ENCODE measurements around the gene ATP6V1C2. TPM values are rescaled to one million over a fixed set of nuclear protein-coding genes. Genes with fewer than 3 reads are reported as not detected.

ATP6V1C2 gene
- polyA plus RNA-seq, 1 donor from 2014 or later: not detected

- H3K27me3 ChIP-seq (ENCODE audit: insufficient read depth, low read depth, low read length): no peaks in the 10 kb centered on the region
- H3K36me3 ChIP-seq (ENCODE audit: insufficient read depth, low read length): no peaks in the 10 kb centered on the region
- no peak overlapping the region for H3K9ac ChIP-seq (ENCODE audit: low read length)
- H3K4me3 ChIP-seq (ENCODE audit: low read length): no peak overlapping the region
- H2AFZ ChIP-seq (ENCODE audit: low read depth, low read length): no peak overlapping the region
- no peak overlapping the region for H3K27ac ChIP-seq (ENCODE audit: low read length)
- no peak overlapping the region for H3K4me2 ChIP-seq (ENCODE audit: low read length)
- no peaks in the 10 kb centered on the region for H3K9me2 ChIP-seq (ENCODE audit: insufficient read depth, low read length)
- no peaks in the 10 kb centered on the region for H3K79me2 ChIP-seq (replicated peaks; ENCODE audit: insufficient read depth, low read length)
- H3F3A ChIP-seq (ENCODE audit: insufficient read depth, low read length, poor library complexity, severe bottlenecking): no peaks in the 10 kb centered on the region
- H3K9me3 ChIP-seq (ENCODE audit: low read length): no peaks in the 10 kb centered on the region
- no peaks in the 10 kb centered on the region for H4K20me1 ChIP-seq (ENCODE audit: insufficient read depth)
- TF ChIP-seq MXI1 (conservative IDR thresholded peaks at IDR 0.05; ENCODE audit: poor library complexity, severe bottlenecking) (no peak), CTCF (IDR thresholded peaks at IDR 0.05; ENCODE audit: poor library complexity, severe bottlenecking) (no peak), RAD21 (conservative IDR thresholded peaks at IDR 0.05) (no peak), EZH2 (IDR thresholded peaks at IDR 0.05; ENCODE audit: borderline replicate concordance, insufficient read depth, low read length, poor library complexity, severe bottlenecking) (no peak), TAF1 (IDR thresholded peaks at IDR 0.05; ENCODE audit: low read depth) (no peak), POLR2AphosphoS5 (IDR thresholded peaks at IDR 0.05) (no peak), SMC3 (conservative IDR thresholded peaks at IDR 0.05; ENCODE audit: poor library complexity) (no peak), EP300 (conservative IDR thresholded peaks at IDR 0.05; ENCODE audit: poor library complexity, severe bottlenecking) (no peak), REST (IDR thresholded peaks at IDR 0.05; ENCODE audit: borderline replicate concordance) (no peak)
Observed at GRCh38 chr2:10824191-10824590, 102.8 kb downstream of the ATP6V1C2 start.

- Histone ChIP-seq H3K79me2 (replicated peaks; ENCODE audit: insufficient read depth, low read length) (no peaks in the 10 kb centered on the region), H3K36me3 (ENCODE audit: insufficient read depth, low read length) (no peaks in the 10 kb centered on the region), H3K4me2 (ENCODE audit: low read length) (no peak overlapping the region), H3K27ac (ENCODE audit: low read length) (no peak overlapping the region), H2AFZ (ENCODE audit: low read depth, low read length) (no peak overlapping the region), H3K9me3 (ENCODE audit: low read length) (no peaks in the 10 kb centered on the region), H4K20me1 (ENCODE audit: insufficient read depth) (no peaks in the 10 kb centered on the region), H3K9me2 (ENCODE audit: insufficient read depth, low read length) (no peaks in the 10 kb centered on the region), H3K4me3 (ENCODE audit: low read length) (no peak overlapping the region), H3K27me3 (ENCODE audit: insufficient read depth, low read depth, low read length) (no peaks in the 10 kb centered on the region), H3F3A (ENCODE audit: insufficient read depth, low read length, poor library complexity, severe bottlenecking) (no peaks in the 10 kb centered on the region), H3K9ac (ENCODE audit: low read length) (no peak overlapping the region)
- TF ChIP-seq EZH2 (IDR thresholded peaks at IDR 0.05; ENCODE audit: borderline replicate concordance, insufficient read depth, low read length, poor library complexity, severe bottlenecking) (no peak), POLR2AphosphoS5 (IDR thresholded peaks at IDR 0.05) (no peak), TAF1 (IDR thresholded peaks at IDR 0.05; ENCODE audit: low read depth) (no peak), EP300 (conservative IDR thresholded peaks at IDR 0.05; ENCODE audit: poor library complexity, severe bottlenecking) (no peak), REST (IDR thresholded peaks at IDR 0.05; ENCODE audit: borderline replicate concordance) (no peak)
Observed at GRCh38 chr2:10826026-10826425, 104.6 kb downstream of the ATP6V1C2 start.

Measured in neural cell (in vitro differentiated cells).